ENCODE data around the gene SPAG6.

GRCh38 chr10:22365233-22365632 is 19.9 kb downstream of the SPAG6 start:
- no peak for TF ChIP-seq CTCF (conservative IDR thresholded peaks at IDR 0.05)
- TF ChIP-seq EZH2 (IDR thresholded peaks at IDR 0.05; ENCODE audit: low read depth) = no peak
